Adrenal gland (tissue), 12 donors: ENCODE measurements around the gene TEK. TPM values are rescaled to one million over a fixed set of nuclear protein-coding genes. Genes with fewer than 3 reads are reported as not detected.

Experiments used
- DNase-seq, 7 donors: peaks; one replicate each; pipeline ENCODE4 v3.0.0-alpha.2; 2019 to 2020
- H3K27ac ChIP-seq, 5 donors: fragments of 200-600 bp; sonication (generic) in 4 of 5; 1 replicate in 3 of 5; 2 replicates in 2 of 5; pipeline versions ENCODE4 v1.5.1 to v1.8.0; 2016 to 2020; ENCODE audit warnings: mild to moderate bottlenecking in 1 of 5
- H3K27me3 ChIP-seq: fragments of 200-600 bp; 2 replicates; pipeline ENCODE4 v1.8.0; 2021
- H3K36me3 ChIP-seq, 2 donors: fragments of 200-600 bp; replicated peaks in 1 of 2; 1 replicate in 1 of 2; 2 replicates in 1 of 2; pipeline versions ENCODE4 v1.5.1 to v1.8.0; 2018 to 2022
- H3K4me1 ChIP-seq, 2 donors: fragments of 200-600 bp; replicated peaks in 1 of 2; 1 replicate in 1 of 2; 2 replicates in 1 of 2; pipeline versions ENCODE4 v1.5.1 to v1.8.0; 2018 to 2021
- H3K4me3 ChIP-seq, 4 donors: fragments of 200-600 bp; sonication (generic) in 3 of 4; one replicate each; pipeline ENCODE4 v1.5.1; 2016 to 2018
- H3K9me3 ChIP-seq, 3 donors: fragments of 200-600 bp; sonication (generic) in 1 of 3; replicated peaks in 1 of 3; 1 replicate in 2 of 3; 2 replicates in 1 of 3; pipeline versions ENCODE4 v1.5.1 to v1.8.0; 2016 to 2021
- CTCF ChIP-seq, 6 experiments: fragments of 450-650 bp in 4 of 6; fragments of 200-600 bp in 2 of 6; sonication (generic) in 1 of 6; IDR thresholded peaks; 1 replicate in 5 of 6; 2 replicates in 1 of 6; pipeline versions ENCODE4 v1.5.1 to v1.8.0; 2016 to 2021; ENCODE audit warnings: antibody characterized with exemption in 6 of 6, mild to moderate bottlenecking in 2 of 6, moderate library complexity in 1 of 6
- POLR2A ChIP-seq, 2 donors: fragments of 450-650 bp; IDR thresholded peaks; one replicate each; pipeline ENCODE4 v1.6.1; 2017; ENCODE audit warnings: antibody characterized with exemption in 2 of 2, mild to moderate bottlenecking in 2 of 2, moderate library complexity in 1 of 2
- WGBS, 4 donors: extraction: QIAGEN DNeasy Blood & Tissue Kit in 2 of 4; methylation state at CpG; one replicate each; pipeline versions ENCODE4 v1.1.5 to v1.1.7; 2013 to 2017; 5-methylcytosine and 5-hydroxymethylcytosine counted together
- intact Hi-C, 2 donors: fragments of 100-400 bp; cut with DNase I; formaldehyde crosslinking; loops; one replicate each; pipeline versions ENCODE4 v1.14.1 to v1.15.0; 2022 to 2023
- polyA plus RNA-seq, 3 donors: library from polyadenylated mRNA; stranded (reverse); fragments of 200-250 nt in 2 of 3; fragments of 350-450 nt in 1 of 3; fragmentation: Illumina TruSeq in 1 of 3; extraction: RNeasy Lipid Tissue Mini Kit (QIAGEN cat#74804) in 1 of 3; gene quantifications; one replicate each; pipeline ENCODE4 v1.2.3, GENCODE V29; 2013 to 2014
- total RNA-seq, 9 donors: library from RNA; depleted of rRNA in 4 of 9; stranded (reverse); fragments of >200 nt in 4 of 9; fragments of 120-200 nt in 1 of 9; fragmentation: NEBNext Ultra II Directional in 1 of 9; extraction: Animal tissue kit (Norgen Biotek cat#: 25700) in 1 of 9; gene quantifications; one replicate each; pipeline versions ENCODE4 v1.1.0 to v1.2.4, GENCODE V29; 2013 to 2023
- donor health status: healthy with polysubstance abuse.
- donor health status: Bipolar disorder and iron deficiency.
- donor health status: DM: yes; HTN: yes; CAD: no.
- donor health status: DM: no; HTN: no; CAD: no.
- donor health status: DM: no; HTN: no; CAD: no.
- donor health status: DM: yes; HTN: yes; CAD: no.

The TEK gene
- total and polyA plus RNA-seq, 12 donors, result 2.7 to 27.9 (median 19.3) TPM

DNA sequence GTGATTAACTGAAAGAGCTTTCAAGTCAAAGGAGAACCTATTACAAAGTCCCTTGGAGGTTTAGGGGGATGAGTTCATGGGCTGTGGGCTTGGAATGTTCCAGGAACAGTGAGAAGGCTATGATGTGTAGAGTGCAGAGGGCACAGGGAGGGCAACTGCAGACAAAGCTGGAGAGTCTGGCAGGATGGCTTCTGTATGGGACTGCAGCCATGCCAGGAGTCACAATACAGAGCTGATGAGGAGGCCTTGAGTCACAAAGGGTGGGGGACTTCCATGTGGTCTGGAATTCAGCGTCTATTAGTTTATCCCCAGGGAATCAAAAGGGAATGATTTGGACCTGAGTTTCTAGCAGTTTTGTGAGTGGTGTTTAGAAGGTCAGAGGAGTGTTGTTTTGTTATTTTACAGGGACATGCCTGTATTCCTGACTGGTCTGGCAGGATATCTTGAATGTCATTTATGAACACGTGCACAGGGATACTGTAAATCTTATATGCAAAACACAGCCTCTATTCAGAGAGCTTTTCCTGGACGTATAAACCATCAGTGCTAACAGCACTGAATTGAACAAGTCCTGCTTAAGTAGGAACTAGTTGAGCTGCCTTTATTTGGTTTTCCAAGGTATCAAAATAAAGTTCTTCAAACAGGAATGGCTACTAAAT, 14.3 kb upstream of the TEK start:
- Histone ChIP-seq H3K36me3 (no peaks in the 10 kb centered on the region), H3K9me3 (no peaks in the 10 kb centered on the region), H3K4me1 (no peaks in the 10 kb centered on the region), H3K27me3 (no peaks in the 10 kb centered on the region), H3K4me3 (no peak overlapping the region), H3K27ac (no peak overlapping the region)
- whole genome bisulfite sequencing, 4 donors, result 35 to 48% (median 46%) methylated on average over 3 of the region's 3 CpGs
- TF ChIP-seq CTCF (IDR thresholded peaks at IDR 0.05), result no peak
- TF ChIP-seq POLR2A (IDR thresholded peaks at IDR 0.05), result no peak
- intact Hi-C loops, result no loop called here
- no peak for DNase-seq

GRCh38 chr9:27107241-27107640, 1.8 kb upstream of the TEK start:
- Histone ChIP-seq H3K36me3 (no peaks in the 10 kb centered on the region), H3K9me3 (no peaks in the 10 kb centered on the region), H3K4me1 (peaks cover 0 to 5% of the 10 kb centered on the region in 2 donors), H3K27ac (no peak overlapping the region), H3K4me3 (no peak overlapping the region), H3K27me3 (no peaks in the 10 kb centered on the region)
- TF ChIP-seq POLR2A (IDR thresholded peaks at IDR 0.05), result no peak
- no peak for TF ChIP-seq CTCF (IDR thresholded peaks at IDR 0.05)
- 89 to 95% (median 91%) methylated on average over 2 of the region's 2 CpGs for WGBS, 4 donors
- intact Hi-C loops, result no loop called here
- no peak for DNase-seq

DNA sequence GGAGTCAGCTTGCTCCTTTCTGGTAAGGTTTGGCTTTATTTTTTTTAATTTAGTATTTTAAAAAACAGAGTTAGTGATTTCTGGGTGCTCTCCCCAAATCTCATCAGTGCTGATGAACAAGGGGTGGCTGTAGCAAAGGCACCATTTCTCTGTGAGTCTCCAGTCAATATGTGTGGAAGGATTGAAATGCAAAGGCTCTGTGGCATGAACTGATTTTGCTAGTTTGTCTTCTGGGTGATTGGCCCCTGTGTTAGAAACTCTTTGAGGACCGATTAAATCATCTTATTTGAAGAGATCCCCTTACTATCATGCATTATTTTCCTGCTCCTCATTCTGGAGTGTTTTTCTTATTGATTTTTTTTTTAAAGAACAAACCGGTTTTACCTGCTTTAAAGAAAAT, 596 bp downstream of the TEK start:
- WGBS, 4 donors, result 51 to 69% (median 52%) methylated on average over 2 of the region's 2 CpGs
- TF ChIP-seq CTCF (IDR thresholded peaks at IDR 0.05), result no peak
- TF ChIP-seq POLR2A (IDR thresholded peaks at IDR 0.05), result no peak
- Histone ChIP-seq H3K4me1 (peaks cover 0 to 5% of the 10 kb centered on the region in 2 donors), H3K27me3 (no peaks in the 10 kb centered on the region), H3K36me3 (no peaks in the 10 kb centered on the region), H3K4me3 (peak overlapping the region in 1 of 4 donors; percentile 36), H3K9me3 (no peaks in the 10 kb centered on the region), H3K27ac (peak overlapping the region in 1 of 5 donors; percentile 15)
- no peak for DNase-seq
- intact Hi-C loops, result no loop called here

GRCh38 chr9:27110181-27110580, 1.2 kb downstream of the TEK start:
- H3K27me3 ChIP-seq, result no peaks in the 10 kb centered on the region
- no peaks in the 10 kb centered on the region for H3K36me3 ChIP-seq
- DNase-seq, result no peak
- H3K9me3 ChIP-seq, result no peaks in the 10 kb centered on the region
- TF ChIP-seq POLR2A (IDR thresholded peaks at IDR 0.05) (no peak), CTCF (IDR thresholded peaks at IDR 0.05) (no peak)
- no peak overlapping the region for H3K27ac ChIP-seq
- 51 to 64% (median 56%) methylated on average over 4 of the region's 4 CpGs for WGBS, 4 donors
- intact Hi-C loops, result no loop called here
- peak overlapping the region in 1 of 4 donors; percentile 36 for H3K4me3 ChIP-seq
- peaks cover 0 to 5% of the 10 kb centered on the region in 2 donors for H3K4me1 ChIP-seq
